Mucosa of stomach (tissue), 1 donor: ENCODE results near the gene TCAP.

Experiments used
- H3K27me3 ChIP-seq: one replicate; pipeline ENCODE4 v1.7.0; 2013; ENCODE audit warnings: mild to moderate bottlenecking, low read length; ENCODE audit not compliant: control insufficient read depth, insufficient read depth
- H3K36me3 ChIP-seq: one replicate; pipeline ENCODE4 v1.7.0; 2013; ENCODE audit warnings: low read length; ENCODE audit not compliant: control insufficient read depth, insufficient read depth
- H3K4me1 ChIP-seq: one replicate; pipeline ENCODE4 v1.7.0; 2013; ENCODE audit warnings: mild to moderate bottlenecking, low read length; ENCODE audit not compliant: control insufficient read depth, insufficient read depth
- H3K4me3 ChIP-seq: one replicate; pipeline ENCODE4 v1.7.0; 2013; ENCODE audit warnings: low read length
- H3K9ac ChIP-seq: one replicate; pipeline ENCODE4 v1.7.0; 2013; ENCODE audit warnings: mild to moderate bottlenecking, low read length, moderate library complexity
- H3K9me3 ChIP-seq: one replicate; pipeline ENCODE4 v1.7.0; 2013; ENCODE audit warnings: mild to moderate bottlenecking, low read length, moderate library complexity; ENCODE audit not compliant: control insufficient read depth
- donor health status: Pancreatic carcinoma.

The TCAP gene

DNA sequence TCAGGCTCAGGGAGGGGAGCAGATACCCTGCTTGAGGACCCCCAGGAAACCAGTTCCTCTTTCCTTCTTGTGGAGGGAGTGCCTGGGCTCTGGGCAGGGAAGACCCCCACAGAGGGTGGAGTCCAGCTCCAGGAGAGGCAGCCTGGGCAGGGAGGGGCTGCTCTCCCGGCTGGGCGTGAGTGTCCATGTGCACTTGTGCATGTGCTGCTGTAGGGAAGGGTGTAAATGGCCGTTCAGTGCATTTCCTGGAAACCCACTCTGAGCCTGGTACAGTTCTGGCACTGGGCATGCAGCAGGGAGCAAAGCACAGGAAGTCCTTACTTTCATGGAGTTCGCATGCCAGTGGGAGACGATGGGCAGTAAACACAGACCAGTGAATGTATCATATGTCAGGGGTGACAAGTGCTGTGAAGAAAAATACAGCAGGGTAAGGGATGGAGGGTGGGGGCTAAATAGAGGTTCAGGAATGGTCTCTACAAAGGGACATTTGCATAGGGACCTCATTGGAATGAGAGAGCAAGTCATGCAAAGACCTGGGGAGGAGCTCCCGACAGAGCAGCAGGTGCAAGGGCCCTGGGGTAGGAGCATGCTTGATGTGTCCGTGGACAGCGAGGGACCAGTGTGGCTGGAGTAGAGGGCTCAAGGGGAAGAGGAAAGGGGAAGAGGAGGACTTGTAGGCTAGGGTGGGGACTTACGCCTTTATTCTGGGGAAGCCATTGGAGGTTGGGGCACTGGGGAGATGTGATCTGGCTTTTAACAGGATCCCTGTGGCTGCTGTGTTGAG lies 22.7 kb upstream of the TCAP start:
- H3K9me3 ChIP-seq, result no peaks in the 10 kb centered on the region
- H3K9ac ChIP-seq, result no peak overlapping the region
- no peaks in the 10 kb centered on the region for H3K27me3 ChIP-seq
- peaks cover 45% of the 10 kb centered on the region for H3K4me1 ChIP-seq
- no peaks in the 10 kb centered on the region for H3K36me3 ChIP-seq
- H3K4me3 ChIP-seq, result no peak overlapping the region

DNA sequence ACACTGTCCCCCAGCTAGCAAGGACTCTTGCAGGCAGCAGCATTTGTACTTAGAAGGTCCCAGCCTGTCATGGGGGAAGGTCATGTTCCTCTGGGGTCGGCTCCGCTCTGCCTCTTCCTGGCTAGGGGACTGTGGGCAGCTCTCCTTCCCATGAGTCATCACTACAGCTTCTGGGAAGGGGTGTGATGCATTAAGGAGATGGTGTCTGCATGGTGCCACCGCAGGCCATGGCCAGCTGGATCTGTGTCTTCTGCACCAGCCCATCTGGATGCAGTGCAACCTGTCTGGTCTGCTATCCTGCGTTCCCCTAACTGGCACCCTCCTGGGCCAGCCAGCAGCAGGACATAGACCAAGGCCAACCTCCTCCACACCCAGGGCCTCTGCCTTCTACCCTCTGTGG lies 21.9 kb upstream of the TCAP start:
- no peaks in the 10 kb centered on the region for H3K9me3 ChIP-seq
- H3K9ac ChIP-seq, result no peak overlapping the region
- H3K4me1 ChIP-seq, result peaks cover 40% of the 10 kb centered on the region
- H3K4me3 ChIP-seq, result no peak overlapping the region
- H3K27me3 ChIP-seq, result no peaks in the 10 kb centered on the region
- H3K36me3 ChIP-seq, result no peaks in the 10 kb centered on the region

DNA sequence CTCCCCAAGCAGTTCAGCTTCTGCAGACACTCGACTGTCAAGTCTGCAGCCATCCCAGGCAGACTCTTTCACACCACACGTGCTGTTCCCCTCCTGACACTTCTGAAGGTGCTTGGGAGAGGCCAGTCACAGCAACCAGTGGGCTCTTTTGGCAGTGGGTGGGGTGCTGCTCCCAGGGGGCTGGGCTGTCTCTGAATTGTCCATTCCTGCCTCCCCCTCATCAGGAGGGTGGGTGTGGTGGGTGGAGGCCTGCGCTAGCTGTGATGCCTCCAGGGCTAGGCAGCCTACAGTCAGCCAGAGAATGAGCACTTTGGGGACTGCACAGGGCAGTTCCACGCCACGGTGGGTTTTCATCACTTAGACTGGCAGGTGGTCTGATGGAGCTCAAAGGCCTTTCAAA lies 17.9 kb upstream of the TCAP start:
- no peaks in the 10 kb centered on the region for H3K9me3 ChIP-seq
- no peaks in the 10 kb centered on the region for H3K27me3 ChIP-seq
- H3K36me3 ChIP-seq, result no peaks in the 10 kb centered on the region
- H3K4me3 ChIP-seq, result no peak overlapping the region
- no peak overlapping the region for H3K9ac ChIP-seq
- peaks cover 30% of the 10 kb centered on the region for H3K4me1 ChIP-seq

DNA sequence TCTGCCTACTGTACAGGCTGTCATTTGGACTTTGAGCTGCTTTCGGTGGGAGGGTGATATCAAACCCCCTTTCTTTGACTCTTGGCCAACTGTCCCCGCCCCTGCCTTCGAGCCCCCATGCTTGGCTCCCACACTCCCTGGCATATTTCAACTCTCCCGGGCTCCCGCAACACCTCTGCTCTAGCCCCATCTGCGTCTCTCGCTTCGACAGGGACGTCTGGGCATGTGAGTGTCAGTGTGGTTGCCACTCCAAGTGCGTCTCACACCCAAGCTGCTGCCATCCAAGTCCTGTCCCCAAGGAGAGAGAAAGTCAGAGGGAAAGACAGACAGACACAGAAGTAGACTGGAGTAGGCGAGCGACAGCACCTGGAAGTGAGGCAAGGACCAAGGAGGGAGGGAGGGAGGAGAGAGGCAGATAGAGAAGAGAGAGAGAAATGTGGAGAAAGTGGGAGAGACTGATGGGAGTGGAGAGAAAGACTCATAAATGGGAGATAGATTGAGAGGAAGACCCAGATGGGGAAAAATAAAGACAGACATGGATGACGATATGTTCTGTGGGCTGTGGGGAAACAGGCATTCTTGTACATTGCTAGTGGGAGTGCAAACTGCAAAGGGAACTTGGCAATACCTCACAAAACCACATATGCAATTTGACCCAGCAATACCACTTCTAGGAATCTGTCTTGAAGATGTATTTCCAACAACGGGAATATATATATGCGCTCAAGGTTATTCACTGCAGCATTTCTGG lies 16.4 kb upstream of the TCAP start:
- H3K9ac ChIP-seq, result no peak overlapping the region

DNA sequence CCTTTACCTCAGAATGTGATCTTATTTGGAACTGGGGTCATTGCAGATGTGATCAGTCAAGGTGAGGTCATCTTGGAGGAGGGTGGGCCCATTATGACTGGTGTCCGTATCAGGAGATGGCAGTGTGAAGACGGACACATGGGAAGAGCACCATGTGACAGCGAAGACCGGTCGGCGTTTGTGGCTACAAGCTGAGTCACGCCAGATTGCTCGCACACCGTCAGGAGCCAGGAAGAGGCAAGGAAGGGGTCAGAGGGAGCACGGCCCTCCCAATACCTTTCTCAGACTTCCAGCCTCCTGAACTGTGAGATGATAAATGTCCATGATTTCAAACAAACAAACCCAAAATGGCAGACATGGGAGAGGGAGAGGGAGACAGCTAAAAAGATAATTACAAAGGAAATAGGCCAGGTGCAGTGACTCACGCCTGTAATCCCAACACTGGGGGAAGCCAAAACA lies 15.0 kb upstream of the TCAP start:
- H3K27me3 ChIP-seq, result no peaks in the 10 kb centered on the region
- no peak overlapping the region for H3K9ac ChIP-seq
- no peak overlapping the region for H3K4me3 ChIP-seq
- no peaks in the 10 kb centered on the region for H3K36me3 ChIP-seq
- peaks cover 36% of the 10 kb centered on the region for H3K4me1 ChIP-seq
- no peaks in the 10 kb centered on the region for H3K9me3 ChIP-seq

More for the DNA sequence above, 16.4 kb upstream of the TCAP start:
- Histone ChIP-seq H3K27me3 (no peaks in the 10 kb centered on the region), H3K4me3 (no peak overlapping the region), H3K36me3 (no peaks in the 10 kb centered on the region), H3K4me1 (peaks cover 40% of the 10 kb centered on the region), H3K9me3 (no peaks in the 10 kb centered on the region)

DNA sequence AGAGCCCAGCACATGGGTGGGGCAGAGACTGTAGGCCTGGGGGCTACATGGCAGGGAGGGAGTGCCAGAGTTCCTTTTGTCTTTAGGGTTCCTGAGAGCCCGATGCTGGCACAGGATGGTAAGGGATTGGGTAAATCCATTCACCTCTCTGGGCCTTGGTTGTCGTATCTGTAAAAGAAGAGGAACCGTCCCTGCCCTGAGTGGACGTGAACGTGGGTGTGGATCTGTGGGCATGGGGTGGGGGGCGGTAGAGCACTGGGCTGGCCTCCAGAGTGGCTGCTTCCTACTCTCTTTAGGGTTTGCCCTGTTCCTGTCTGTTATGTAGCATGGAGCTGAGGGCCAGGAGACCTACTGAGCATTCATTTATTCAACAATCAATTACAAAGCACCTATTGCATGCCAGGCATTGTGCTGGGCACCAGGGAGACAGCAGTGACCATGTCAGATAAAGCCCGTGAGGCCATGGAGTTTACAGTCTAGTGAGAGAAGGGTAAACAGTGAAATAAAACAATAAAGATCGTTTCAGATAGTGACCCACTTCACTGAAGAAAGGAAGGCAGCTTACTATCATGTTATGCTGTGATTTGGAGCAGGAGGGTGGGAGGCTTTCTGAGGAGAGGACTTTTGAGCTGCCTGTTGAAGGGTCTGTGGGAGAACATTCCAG lies 13.1 kb upstream of the TCAP start:
- Histone ChIP-seq H3K4me3 (no peak overlapping the region), H3K9me3 (no peaks in the 10 kb centered on the region), H3K9ac (no peak overlapping the region), H3K36me3 (no peaks in the 10 kb centered on the region), H3K27me3 (no peaks in the 10 kb centered on the region), H3K4me1 (peaks cover 36% of the 10 kb centered on the region)

DNA sequence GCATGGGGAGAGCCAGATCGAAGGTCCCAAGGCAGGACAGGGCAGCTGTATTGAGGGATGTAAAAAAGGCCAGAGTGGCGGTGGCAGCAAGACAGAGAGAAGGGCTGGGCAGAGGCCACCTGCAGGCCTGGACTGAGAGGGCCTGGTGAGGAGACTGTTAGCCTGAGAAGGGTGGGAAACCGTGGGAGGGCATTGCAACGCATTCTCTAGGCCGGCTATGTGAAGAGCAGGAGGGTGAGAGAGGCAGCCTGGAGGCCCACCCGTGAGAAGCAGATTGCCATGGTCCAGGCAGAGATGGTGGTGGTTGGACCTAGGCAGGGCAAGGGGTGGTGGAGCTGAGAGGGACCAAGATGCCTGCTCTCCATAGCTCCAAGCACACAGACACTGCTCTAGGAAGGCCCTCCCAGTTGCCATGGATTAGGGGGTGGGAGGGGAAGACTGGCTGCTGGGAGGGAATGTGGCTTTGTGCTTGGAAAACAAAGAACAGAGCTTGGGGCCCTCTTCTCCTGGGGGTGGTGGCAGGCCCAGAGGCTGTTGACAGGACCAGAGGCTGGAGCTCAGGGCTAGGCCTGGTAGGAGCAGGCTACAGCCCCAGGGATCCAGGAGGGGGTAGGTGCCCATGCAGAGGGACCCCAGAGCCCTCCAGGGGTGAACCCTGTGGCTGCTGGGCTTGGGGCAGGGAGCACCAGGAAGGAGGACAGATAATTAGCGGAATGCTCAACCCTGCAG lies 12.4 kb upstream of the TCAP start:
- H3K9me3 ChIP-seq, result no peaks in the 10 kb centered on the region
- no peaks in the 10 kb centered on the region for H3K27me3 ChIP-seq
- peaks cover 29% of the 10 kb centered on the region for H3K4me1 ChIP-seq
- H3K4me3 ChIP-seq, result no peak overlapping the region
- H3K9ac ChIP-seq, result no peak overlapping the region
- no peaks in the 10 kb centered on the region for H3K36me3 ChIP-seq

DNA sequence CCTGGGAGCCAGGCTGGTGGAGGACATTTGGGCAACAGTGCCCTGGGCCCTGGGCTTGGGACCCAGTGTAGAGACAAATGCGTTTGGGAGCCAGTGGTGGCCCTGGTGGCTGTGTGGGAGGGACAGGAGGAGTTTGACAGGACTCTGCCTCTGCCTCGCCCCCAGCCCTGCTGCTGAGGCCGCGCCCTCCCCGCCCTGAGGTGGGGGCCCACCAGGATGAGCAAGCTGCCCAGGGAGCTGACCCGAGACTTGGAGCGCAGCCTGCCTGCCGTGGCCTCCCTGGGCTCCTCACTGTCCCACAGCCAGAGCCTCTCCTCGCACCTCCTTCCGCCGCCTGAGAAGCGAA lies 11.9 kb upstream of the TCAP start:
- Histone ChIP-seq H3K4me3 (no peak overlapping the region), H3K4me1 (peaks cover 29% of the 10 kb centered on the region), H3K9ac (no peak overlapping the region), H3K27me3 (no peaks in the 10 kb centered on the region), H3K9me3 (no peaks in the 10 kb centered on the region), H3K36me3 (no peaks in the 10 kb centered on the region)

DNA sequence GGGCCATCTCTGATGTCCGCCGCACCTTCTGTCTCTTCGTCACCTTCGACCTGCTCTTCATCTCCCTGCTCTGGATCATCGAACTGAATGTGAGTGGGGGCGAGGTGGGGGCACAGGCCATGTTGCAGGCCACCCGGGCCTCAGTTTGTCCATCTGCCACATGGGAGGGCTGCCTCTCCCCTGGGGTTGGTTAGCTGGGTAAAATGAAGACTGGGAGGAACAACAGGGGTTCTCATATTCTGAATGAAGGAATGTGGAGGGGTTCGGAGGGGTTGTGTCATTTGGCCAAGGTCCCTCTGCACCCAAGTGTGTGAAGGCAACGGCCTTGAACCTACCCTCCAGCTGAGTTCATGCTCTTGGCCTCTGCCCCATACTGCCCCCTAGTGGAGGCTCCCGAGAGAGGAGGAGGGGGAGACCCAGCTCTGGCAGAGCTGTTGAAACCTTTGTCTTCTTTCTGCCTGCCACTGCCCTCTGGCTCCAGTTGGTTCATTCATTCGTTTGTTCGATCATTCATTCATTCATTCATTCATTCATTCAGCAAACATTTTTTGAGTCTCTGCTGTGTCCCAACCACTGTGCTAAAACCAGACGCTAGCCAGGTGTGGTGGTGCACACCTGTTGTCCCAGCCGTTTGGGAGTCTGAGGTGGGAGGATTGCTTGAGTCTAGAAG lies 11.4 kb upstream of the TCAP start:
- Histone ChIP-seq H3K36me3 (no peaks in the 10 kb centered on the region), H3K4me3 (no peak overlapping the region), H3K9ac (no peak overlapping the region), H3K9me3 (no peaks in the 10 kb centered on the region), H3K4me1 (peaks cover 29% of the 10 kb centered on the region), H3K27me3 (no peaks in the 10 kb centered on the region)

DNA sequence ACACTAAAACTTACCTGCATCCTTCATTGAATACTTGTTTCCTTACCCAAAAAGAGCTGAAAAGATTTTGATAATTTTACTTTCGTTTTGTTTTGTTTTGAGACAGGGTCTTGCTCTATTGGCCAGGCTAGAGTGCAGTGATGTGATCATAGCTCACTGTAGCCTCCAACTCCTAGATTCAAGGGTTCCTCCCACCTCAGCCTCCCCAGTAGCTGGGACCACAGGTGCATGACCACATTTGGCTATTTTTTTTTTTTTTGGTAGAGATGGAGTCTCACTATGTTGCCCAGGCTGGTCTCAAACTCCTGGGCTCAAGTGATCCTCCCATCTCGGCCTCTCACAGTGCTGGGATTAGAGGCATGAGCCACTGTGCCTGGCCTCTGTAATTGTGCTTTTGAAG lies 10.0 kb upstream of the TCAP start:
- no peaks in the 10 kb centered on the region for H3K27me3 ChIP-seq
- no peak overlapping the region for H3K4me3 ChIP-seq
- no peaks in the 10 kb centered on the region for H3K36me3 ChIP-seq
- H3K9ac ChIP-seq, result no peak overlapping the region
- H3K4me1 ChIP-seq, result peaks cover 29% of the 10 kb centered on the region
- H3K9me3 ChIP-seq, result no peaks in the 10 kb centered on the region

DNA sequence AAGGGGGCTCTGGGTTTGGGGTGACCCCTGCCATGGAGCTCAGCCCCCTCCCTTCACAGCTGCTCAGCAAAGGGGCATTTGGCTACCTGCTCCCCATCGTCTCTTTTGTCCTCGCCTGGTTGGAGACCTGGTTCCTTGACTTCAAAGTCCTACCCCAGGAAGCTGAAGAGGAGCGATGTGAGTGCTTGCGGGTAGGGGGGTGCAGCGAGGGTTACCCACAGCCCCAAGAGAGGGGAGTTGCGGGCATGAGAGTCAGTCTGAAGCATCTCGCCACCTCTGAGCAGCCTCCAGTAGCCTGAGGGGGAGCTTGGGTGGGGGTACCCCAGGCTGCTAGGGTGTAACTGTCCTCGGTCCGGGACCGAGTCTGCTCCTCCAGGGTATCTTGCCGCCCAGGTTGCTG lies 6.8 kb upstream of the TCAP start:
- no peaks in the 10 kb centered on the region for H3K9me3 ChIP-seq
- no peak overlapping the region for H3K4me3 ChIP-seq
- H3K4me1 ChIP-seq, result peaks cover 28% of the 10 kb centered on the region
- no peaks in the 10 kb centered on the region for H3K27me3 ChIP-seq
- peaks cover 6% of the 10 kb centered on the region for H3K36me3 ChIP-seq
- no peak overlapping the region for H3K9ac ChIP-seq
